Peyer's patch (tissue), 4 donors: ENCODE results near the gene REC8.
"Not testable (repeated sequence)": the region's sequence is repeated elsewhere in the genome, so short reads cannot be mapped to it uniquely, and the experiment has no call there.

Experiments used
- CTCF ChIP-seq, 6 experiments: fragments of 450-650 bp in 4 of 6; fragments of 200-600 bp in 2 of 6; sonication (generic) in 1 of 6; IDR thresholded peaks; one replicate each; pipeline ENCODE4 v1.5.1; 2017 to 2019; ENCODE audit warnings: antibody characterized with exemption in 6 of 6, mild to moderate bottlenecking in 3 of 6, moderate library complexity in 1 of 6
- POLR2A ChIP-seq, 2 donors: fragments of 450-650 bp; IDR thresholded peaks; one replicate each; pipeline ENCODE4 v1.5.1; 2017; ENCODE audit warnings: antibody characterized with exemption in 2 of 2, mild to moderate bottlenecking in 2 of 2, moderate library complexity in 2 of 2

- TF ChIP-seq CTCF, POLR2A (IDR thresholded peaks at IDR 0.05): not testable (repeated sequence)
These were observed 30.7 kb downstream of the REC8 start for GRCh38 chr14:24202538-24202937.
